HFFc6 (cell line): ENCODE results near the gene CPPED1. TPM values are rescaled to one million over a fixed set of nuclear protein-coding genes. Genes with fewer than 3 reads are reported as not detected.

Source experiments
- DNase-seq: peaks from one replicate; pipeline ENCODE4 v3.0.0-alpha.2; 2018
- H3K27ac Mint-ChIP-seq: 2 replicates; pipeline ENCODE4 v1.8.0; 2020; ENCODE audit warnings: mild to moderate bottlenecking, mixed read lengths
- H3K27me3 Mint-ChIP-seq: 2 replicates; pipeline ENCODE4 v1.8.0; 2021; ENCODE audit warnings: mild to moderate bottlenecking, moderate library complexity, mixed read lengths; ENCODE audit not compliant: insufficient read depth
- H3K36me3 Mint-ChIP-seq: 2 replicates; pipeline ENCODE4 v1.8.0; 2021; ENCODE audit warnings: low read depth, mixed read lengths
- H3K4me1 Mint-ChIP-seq: 2 replicates; pipeline ENCODE4 v1.8.0; 2020; ENCODE audit warnings: low read depth, mixed read lengths
- H3K4me3 Mint-ChIP-seq: 2 replicates; pipeline ENCODE4 v1.8.0; 2020; ENCODE audit warnings: mild to moderate bottlenecking, moderate library complexity, mixed read lengths
- H3K9me3 Mint-ChIP-seq: 2 replicates; pipeline ENCODE4 v1.8.0; 2020; ENCODE audit warnings: mild to moderate bottlenecking, mixed read lengths
- CTCF ChIP-seq: fragments of 200-600 bp; sonication (generic); IDR thresholded peaks from 2 replicates; pipeline ENCODE4 v1.5.0; 2021; ENCODE audit warnings: antibody characterized with exemption, mild to moderate bottlenecking
- total RNA-seq, 6 experiments: library from RNA; stranded (reverse); fragmentation: NEBNext Ultra II Directional; extraction: Animal tissue kit (Norgen Biotek cat#: 25700); gene quantifications; 2 replicates in 1 of 6; 3 replicates in 5 of 6; pipeline ENCODE4 v1.2.3, GENCODE V29; 2021

CPPED1 gene
- total RNA-seq, 6 experiments from 2014 or later: 54.6 to 66.7 (median 63.1) TPM

- Mint-ChIP-seq H3K9me3 (peaks cover 31% of the 10 kb centered on the region), H3K36me3 (peaks cover 49% of the 10 kb centered on the region), H3K4me1 (peaks cover 41% of the 10 kb centered on the region), H3K27me3 (peaks cover 2% of the 10 kb centered on the region; the same call in 1 of the 2 replicates), H3K27ac (no peak overlapping the region), H3K4me3 (no peak overlapping the region)
- DNase-seq: no peak
- no peak for TF ChIP-seq CTCF
Observed at GRCh38 chr16:12732600-12732999, 71.1 kb downstream of the CPPED1 start.

GRCh38 chr16:12729448-12729847, 74.2 kb downstream of the CPPED1 start:
- peaks cover 27% of the 10 kb centered on the region for H3K9me3 Mint-ChIP-seq
- peaks cover 38% of the 10 kb centered on the region for H3K4me1 Mint-ChIP-seq
- DNase-seq: peak; percentile 70
- TF ChIP-seq CTCF: no peak
- peaks cover 2% of the 10 kb centered on the region for H3K27me3 Mint-ChIP-seq
- peaks cover 37% of the 10 kb centered on the region for H3K36me3 Mint-ChIP-seq
- peak overlapping the region; percentile 84 for H3K27ac Mint-ChIP-seq
- H3K4me3 Mint-ChIP-seq: peak overlapping the region; percentile 60

- Mint-ChIP-seq H3K4me3 (no peak overlapping the region), H3K4me1 (peaks cover 45% of the 10 kb centered on the region), H3K9me3 (peaks cover 22% of the 10 kb centered on the region), H3K27ac (peak overlapping the region; percentile 84), H3K27me3 (peaks cover 2% of the 10 kb centered on the region), H3K36me3 (peaks cover 33% of the 10 kb centered on the region)
- no peak for TF ChIP-seq CTCF
- DNase-seq: no peak
Observed at GRCh38 chr16:12728469-12728868, 75.2 kb downstream of the CPPED1 start.

- no peak for DNase-seq
Observed at GRCh38 chr16:12724226-12724625, 79.5 kb downstream of the CPPED1 start.

GRCh38 chr16:12723681-12724080, 80.0 kb downstream of the CPPED1 start:
- Mint-ChIP-seq H3K36me3 (peaks cover 20% of the 10 kb centered on the region; the same call in 1 of the 2 replicates), H3K27ac (no peak overlapping the region), H3K4me3 (no peak overlapping the region), H3K9me3 (no peaks in the 10 kb centered on the region), H3K27me3 (peaks cover 2% of the 10 kb centered on the region), H3K4me1 (peaks cover 29% of the 10 kb centered on the region)
- TF ChIP-seq CTCF: no peak
- no peak for DNase-seq

More at GRCh38 chr16:12724226-12724625, 79.5 kb downstream of the CPPED1 start:
- H3K27me3 Mint-ChIP-seq: peaks cover 2% of the 10 kb centered on the region
- H3K27ac Mint-ChIP-seq: no peak overlapping the region
- no peaks in the 10 kb centered on the region for H3K9me3 Mint-ChIP-seq
- TF ChIP-seq CTCF: no peak
- no peak overlapping the region for H3K4me3 Mint-ChIP-seq
- H3K4me1 Mint-ChIP-seq: peaks cover 34% of the 10 kb centered on the region
- peaks cover 14% of the 10 kb centered on the region; the same call in 1 of the 2 replicates for H3K36me3 Mint-ChIP-seq
